Kidney epithelial cell (primary cell): Measurements from ENCODE around the gene UIMC1. TPM values are rescaled to one million over a fixed set of nuclear protein-coding genes. Genes with fewer than 3 reads are reported as not detected.

ENCODE experiments used
- DNase-seq: peaks from one replicate; pipeline ENCODE4 v3.0.0-alpha.2; 2010; ENCODE audit warnings: low read depth
- H3K27me3 ChIP-seq: 2 replicates; pipeline ENCODE4 v1.6.0; 2011; ENCODE audit warnings: low read length; ENCODE audit not compliant: control insufficient read depth, insufficient read depth
- H3K36me3 ChIP-seq: 2 replicates; pipeline ENCODE4 v1.5.1; 2011; ENCODE audit warnings: low read length; ENCODE audit not compliant: control insufficient read depth, insufficient read depth
- H3K4me3 ChIP-seq: 2 replicates; pipeline ENCODE4 v1.5.1; 2011; ENCODE audit warnings: low read depth, mild to moderate bottlenecking, control low read depth, low read length
- total RNA-seq: library from RNA; depleted of rRNA; stranded (reverse); fragments of >200 nt; gene quantifications from 2 replicates; pipeline ENCODE4 v1.2.3, GENCODE V29; 2015
- TF ChIP-seq, protein P1 (sequence below): IDR thresholded peaks from 2 replicates; pipeline ENCODE4 v1.5.1; 2011; ENCODE audit warnings: mild to moderate bottlenecking, moderate library complexity, low read length, control low read depth, inconsistent platforms; ENCODE audit not compliant: insufficient read depth, poor library complexity, severe bottlenecking

UIMC1 gene
- total RNA-seq, 1 donor from 2014 or later: 24.5 TPM

GRCh38 chr5:176882567-176882903, 124.0 kb downstream of the UIMC1 start:
- no peak for DNase-seq
- TF ChIP-seq, protein P1, sequence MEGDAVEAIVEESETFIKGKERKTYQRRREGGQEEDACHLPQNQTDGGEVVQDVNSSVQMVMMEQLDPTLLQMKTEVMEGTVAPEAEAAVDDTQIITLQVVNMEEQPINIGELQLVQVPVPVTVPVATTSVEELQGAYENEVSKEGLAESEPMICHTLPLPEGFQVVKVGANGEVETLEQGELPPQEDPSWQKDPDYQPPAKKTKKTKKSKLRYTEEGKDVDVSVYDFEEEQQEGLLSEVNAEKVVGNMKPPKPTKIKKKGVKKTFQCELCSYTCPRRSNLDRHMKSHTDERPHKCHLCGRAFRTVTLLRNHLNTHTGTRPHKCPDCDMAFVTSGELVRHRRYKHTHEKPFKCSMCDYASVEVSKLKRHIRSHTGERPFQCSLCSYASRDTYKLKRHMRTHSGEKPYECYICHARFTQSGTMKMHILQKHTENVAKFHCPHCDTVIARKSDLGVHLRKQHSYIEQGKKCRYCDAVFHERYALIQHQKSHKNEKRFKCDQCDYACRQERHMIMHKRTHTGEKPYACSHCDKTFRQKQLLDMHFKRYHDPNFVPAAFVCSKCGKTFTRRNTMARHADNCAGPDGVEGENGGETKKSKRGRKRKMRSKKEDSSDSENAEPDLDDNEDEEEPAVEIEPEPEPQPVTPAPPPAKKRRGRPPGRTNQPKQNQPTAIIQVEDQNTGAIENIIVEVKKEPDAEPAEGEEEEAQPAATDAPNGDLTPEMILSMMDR: no peak
- H3K27me3 ChIP-seq: peaks cover 10% of the 10 kb centered on the region

DNA sequence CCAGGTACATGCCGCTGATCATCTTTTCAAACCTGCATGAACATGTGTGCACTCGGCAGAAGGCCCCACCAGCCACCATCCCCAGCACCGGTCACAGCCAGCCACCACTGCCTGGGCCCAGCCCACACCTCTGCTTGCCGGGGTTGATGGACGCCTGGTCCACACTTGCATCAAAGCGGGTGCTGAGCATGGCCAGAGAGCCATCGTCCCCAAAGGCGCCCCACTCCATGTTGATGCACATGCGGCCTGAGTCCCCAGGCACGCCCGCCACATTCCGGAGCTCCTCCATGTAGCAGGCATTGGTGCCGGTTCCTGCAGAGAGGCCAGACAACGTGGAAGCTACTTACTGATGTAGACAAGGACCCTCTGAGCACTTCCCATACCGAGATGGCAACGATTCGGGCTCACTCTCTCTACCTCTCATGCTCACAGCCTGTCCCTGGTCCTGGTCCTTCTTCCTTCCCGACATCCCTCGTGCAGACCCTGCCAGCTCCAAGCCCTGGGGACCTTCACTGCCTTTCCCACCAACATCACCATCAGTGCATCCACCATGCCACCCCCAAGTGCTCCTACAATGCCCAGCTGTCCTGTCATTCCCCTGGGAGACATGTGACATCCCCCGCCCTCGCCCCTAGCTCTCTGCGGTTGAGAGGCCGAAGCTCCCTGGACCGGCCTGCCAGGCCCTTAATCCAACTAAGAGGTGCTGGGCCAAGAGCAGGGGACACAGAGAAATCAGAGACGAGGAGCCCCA, 124.6 kb downstream of the UIMC1 start:
- H3K4me3 ChIP-seq: no peak overlapping the region
- H3K36me3 ChIP-seq: no peaks in the 10 kb centered on the region
- H3K27me3 ChIP-seq: peaks cover 16% of the 10 kb centered on the region
- TF ChIP-seq, protein P1: no peak
- DNase-seq: no peak

More at GRCh38 chr5:176882567-176882903, 124.0 kb downstream of the UIMC1 start:
- no peak overlapping the region for H3K4me3 ChIP-seq
- no peaks in the 10 kb centered on the region for H3K36me3 ChIP-seq

- Histone ChIP-seq H3K36me3 (no peaks in the 10 kb centered on the region), H3K4me3 (no peak overlapping the region), H3K27me3 (peaks cover 24% of the 10 kb centered on the region)
- DNase-seq: no peak
- TF ChIP-seq, protein P1: no peak
Measured at GRCh38 chr5:176881021-176881749, 125.4 kb downstream of the UIMC1 start.

GRCh38 chr5:176880366-176881020, 126.1 kb downstream of the UIMC1 start:
- H3K4me3 ChIP-seq: no peak overlapping the region
- H3K27me3 ChIP-seq: peaks cover 31% of the 10 kb centered on the region
- no peaks in the 10 kb centered on the region for H3K36me3 ChIP-seq
- TF ChIP-seq, protein P1: no peak
- DNase-seq: no peak

GRCh38 chr5:176879663-176880361, 126.8 kb downstream of the UIMC1 start:
- no peak overlapping the region for H3K4me3 ChIP-seq
- TF ChIP-seq, protein P1: no peak
- DNase-seq: no peak
- H3K36me3 ChIP-seq: no peaks in the 10 kb centered on the region
- H3K27me3 ChIP-seq: peaks cover 38% of the 10 kb centered on the region
